ENCODE results near the gene CELF3.
A peak's percentile ranks its signal among the peaks of the same experiment; 100 is the strongest.
"Not testable (repeated sequence)": the region's sequence is repeated elsewhere in the genome, so short reads cannot be mapped to it uniquely, and the experiment has no call there.

Gene CELF3

GRCh38 chr1:151716771-151717631 lies at the start of gene CELF3:
CELF3 (minus strand) TSS chr1:151716803; CDS start chr1:151716020, 783 bp downstream.
- DNase-seq (ENCODE audit: low spot score): peak; percentile 24

DNA sequence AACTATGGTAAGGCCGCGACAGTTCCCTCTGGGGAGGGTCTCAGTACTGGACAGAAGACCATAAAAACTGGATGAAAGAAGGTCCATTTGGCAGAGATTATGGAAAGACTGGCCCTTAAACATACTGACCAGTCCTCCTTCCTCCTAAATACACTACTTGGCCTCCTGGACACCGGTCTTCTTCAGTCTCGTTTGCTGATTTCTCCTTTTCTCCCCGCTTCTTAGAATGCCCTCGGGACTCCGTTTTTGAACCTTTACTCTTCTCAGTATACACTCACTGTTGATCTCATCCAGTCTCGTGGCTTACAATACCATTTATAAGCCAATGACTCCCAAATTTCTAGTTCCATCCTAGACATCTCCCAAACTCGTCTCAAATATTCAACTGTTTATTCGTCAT lies 47.4 kb upstream of the CELF3 start:
- no peak for DNase-seq (ENCODE audit: low spot score)

DNA sequence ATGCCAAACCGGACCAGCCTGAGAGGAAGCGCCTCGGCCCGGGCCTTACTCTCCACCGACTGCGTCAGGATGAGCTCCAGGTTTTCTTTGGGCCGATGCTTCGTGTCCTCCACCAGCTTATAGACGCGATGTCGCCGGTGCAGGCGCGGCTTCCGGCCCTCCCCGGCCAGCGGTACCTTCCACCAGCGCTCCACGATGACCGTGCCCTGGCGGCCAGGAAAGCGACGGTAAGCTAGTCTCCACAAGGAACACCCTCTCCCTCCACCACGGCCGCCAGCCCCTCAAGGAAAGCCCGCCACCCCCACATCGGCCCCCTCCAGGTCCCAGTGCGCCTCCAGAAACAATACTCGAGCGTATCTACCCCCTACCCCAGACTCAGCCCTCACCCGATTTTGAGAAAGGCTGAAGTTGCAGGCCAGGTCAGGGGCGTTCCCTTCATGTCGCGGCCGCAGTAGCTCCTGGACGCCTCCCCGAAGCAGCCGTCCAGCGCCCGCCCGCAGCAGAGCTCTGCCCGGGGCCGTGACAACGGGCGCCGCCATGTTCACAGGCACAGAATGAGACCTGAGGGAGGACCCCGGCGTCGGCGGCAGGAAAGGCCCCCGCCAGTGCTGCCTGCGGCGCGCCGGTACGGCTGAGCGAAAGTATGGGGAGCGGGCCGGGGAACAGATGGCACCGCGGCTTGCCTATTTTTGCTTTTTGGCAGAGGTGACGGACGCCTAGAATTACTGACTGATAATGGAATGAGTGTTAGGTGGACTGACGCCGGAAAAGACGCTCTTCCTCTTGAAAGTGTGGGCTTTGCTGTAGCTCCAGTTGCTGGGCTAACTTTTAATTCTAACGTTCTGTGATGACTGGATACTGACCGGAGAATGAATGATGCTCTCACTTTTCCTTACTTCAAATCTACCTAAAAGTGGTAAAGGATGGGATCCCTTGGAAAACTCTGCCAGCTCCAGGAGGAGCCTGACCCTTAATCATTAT lies 46.6 kb upstream of the CELF3 start, which contains the start of gene MRPL9:
Gene MRPL9, minus strand, starts transcription at position 556 of the 981 bp plus-strand sequence. Its CDS starts 17 bp downstream, at position 539.
- peak; percentile 85 for DNase-seq (ENCODE audit: low spot score)

DNA sequence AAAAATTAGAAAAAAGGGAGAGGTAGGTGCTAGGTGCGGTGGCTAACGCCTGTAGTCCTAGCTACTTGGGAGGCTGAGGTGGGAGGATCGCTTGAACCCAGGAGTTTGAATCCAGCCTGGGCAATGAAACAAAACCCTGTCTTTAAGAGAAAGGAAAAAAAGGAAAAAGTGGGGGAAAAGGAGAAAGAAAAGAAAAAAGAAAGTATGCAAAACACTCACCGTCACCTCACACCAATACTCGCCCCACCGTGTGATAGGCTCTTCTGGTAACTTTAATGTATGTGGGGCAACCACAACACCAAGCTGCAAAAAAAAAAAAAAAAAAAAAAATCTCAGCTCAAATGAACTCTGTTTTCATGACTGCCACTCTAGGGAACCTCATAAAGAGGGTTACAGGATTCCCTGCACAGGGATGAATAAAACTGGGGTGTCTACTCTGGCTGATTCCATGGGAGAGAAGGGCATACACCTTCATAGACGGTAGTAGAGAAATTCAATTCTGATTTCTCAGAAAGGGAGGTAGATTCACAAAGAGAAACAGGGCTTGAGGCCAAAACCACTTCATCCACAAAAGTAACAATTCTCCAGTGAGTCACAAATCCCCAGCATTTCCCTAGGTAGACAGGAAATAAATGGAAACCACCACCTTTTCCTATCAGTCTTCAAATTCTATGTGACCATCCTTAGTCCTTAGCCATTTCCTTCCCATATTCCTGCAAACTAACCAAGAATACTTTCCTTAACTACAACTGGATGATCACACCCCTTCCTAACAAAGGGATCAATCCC lies 44.2 kb upstream of the CELF3 start:
- DNase-seq (ENCODE audit: low spot score): no peak

GRCh38 chr1:151759241-151759640 lies 42.6 kb upstream of the CELF3 start:
- DNase-seq (ENCODE audit: low spot score): no peak

DNA sequence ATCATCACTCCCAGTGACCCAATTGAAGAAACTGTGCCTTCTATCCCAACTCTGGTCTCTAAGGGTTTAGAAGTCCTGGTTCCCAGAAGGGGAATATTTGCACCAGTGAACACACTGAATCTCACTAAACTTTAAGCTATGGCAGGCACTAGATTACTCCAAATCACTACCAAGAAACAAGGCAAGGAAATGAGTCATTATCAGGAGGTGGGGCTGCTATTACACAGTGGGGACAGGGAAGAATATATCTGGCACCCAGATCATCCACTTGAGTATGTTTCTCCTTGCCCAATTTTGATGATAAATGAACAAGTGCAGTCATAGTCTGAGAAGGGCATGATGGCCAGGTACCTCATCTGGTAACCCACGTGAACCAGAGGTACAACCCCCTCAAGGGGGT lies 39.7 kb upstream of the CELF3 start:
- no peak for DNase-seq (ENCODE audit: low spot score)

- no peak for DNase-seq (ENCODE audit: low spot score)
Measured at GRCh38 chr1:151741516-151741915, 24.9 kb upstream of the CELF3 start.

GRCh38 chr1:151739590-151740355 lies 23.2 kb upstream of the CELF3 start:
- DNase-seq (ENCODE audit: low spot score): no peak

GRCh38 chr1:151737479-151737878 lies 20.9 kb upstream of the CELF3 start:
- DNase-seq (ENCODE audit: low spot score): no peak

DNA sequence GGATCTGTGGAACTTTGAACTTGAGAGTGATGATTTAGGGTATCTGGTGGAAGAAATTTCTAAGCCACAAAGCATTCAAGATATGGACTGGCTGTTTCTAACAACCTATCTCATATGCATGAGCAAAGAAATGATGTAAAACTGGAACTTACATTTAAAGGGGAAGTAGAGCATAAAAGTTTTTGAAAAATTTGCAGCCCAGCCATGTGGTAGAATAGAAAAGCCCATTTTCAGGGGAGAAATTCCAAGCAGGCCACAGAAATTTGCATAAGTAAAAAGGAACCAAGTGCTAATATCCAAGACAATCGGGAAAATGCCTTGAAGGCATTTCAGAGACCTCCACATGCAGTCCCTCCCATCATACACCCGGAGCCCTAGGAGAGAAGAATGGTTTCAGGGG lies 20.4 kb upstream of the CELF3 start:
- no peak for DNase-seq (ENCODE audit: low spot score)

DNA sequence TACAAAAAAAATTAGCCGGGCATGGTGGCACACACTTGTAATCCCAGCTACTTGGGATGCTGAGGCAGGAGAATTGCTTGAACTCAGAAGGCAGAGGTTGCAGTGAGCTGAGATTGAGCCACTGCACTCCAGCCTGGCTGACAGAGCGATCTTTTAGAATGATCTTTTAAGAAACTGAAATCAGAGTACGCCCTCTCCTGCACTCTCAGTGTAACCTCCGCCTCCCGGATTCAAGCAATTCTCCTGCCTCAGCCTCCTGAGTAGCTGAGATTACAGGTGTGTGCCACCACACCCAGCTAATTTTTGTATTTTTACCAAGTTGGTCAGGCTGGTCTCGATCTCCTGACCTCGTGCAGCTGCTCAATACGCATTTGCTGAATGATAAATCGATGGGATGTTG lies 17.4 kb upstream of the CELF3 start:
- DNase-seq (ENCODE audit: low spot score): not testable (repeated sequence)

GRCh38 chr1:151733126-151733525 lies 16.5 kb upstream of the CELF3 start:
- no peak for DNase-seq (ENCODE audit: low spot score)

DNA sequence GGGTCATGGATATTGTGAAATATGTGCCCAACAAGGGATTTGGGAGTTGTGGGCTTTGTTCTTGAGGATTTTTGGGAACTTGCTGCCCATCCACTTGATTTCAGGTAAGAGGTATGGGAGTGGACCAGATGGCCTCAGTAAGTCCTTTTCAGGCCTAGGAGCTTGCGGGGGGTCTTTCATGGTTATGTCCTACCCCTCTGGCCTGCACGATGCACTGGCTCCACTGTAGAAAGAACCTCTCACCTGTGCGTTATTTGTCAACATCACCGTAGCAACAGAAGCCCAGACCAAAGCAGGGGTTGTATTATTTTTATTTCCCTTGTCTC lies 13.3 kb upstream of the CELF3 start:
- DNase-seq (ENCODE audit: low spot score): no peak

GRCh38 chr1:151729157-151729965 lies 12.8 kb upstream of the CELF3 start:
- no peak for DNase-seq (ENCODE audit: low spot score)

DNA sequence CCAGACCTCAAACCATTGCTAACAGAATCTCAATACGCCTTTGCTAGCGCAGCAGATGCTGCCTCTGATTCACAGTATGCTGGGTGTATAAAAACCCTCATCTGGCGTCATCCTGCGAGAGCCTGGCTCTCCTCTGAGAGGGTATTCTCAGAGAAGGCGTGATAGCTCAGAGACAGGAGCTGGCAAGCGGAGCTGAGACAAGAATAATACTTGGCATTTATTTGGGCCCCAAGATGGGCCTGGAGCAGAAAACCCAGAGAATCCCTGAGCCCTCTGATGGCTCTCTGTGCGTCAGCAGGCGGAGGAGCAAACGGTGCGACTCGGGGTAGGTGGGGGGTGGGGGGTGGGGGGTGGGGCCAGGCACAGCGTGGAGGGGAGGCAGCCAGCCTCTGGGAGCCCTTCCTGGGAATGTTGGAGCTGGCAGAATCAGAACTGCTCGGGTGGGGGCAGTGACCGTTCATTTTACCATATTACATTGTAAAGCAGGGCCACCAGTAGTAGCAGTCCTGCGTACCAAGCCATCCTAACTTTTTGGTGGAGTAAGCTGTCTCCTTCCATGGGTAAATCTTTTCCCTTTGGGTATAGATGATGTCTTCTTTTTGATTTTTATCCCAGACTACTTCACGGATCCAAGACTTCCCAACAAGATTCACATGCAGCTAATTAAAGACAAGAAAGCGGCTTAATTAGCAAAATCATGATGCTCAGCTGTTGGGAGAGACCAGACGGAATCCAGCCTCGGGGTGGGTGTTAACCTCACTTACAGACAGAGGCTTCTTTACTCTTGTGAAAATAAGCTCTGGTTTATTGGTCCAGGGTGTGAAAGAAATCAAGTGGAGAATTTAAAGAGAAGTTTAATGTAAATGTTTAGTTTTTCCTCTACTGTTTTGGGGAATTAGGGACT lies 11.8 kb upstream of the CELF3 start:
- no peak for DNase-seq (ENCODE audit: low spot score)

DNA sequence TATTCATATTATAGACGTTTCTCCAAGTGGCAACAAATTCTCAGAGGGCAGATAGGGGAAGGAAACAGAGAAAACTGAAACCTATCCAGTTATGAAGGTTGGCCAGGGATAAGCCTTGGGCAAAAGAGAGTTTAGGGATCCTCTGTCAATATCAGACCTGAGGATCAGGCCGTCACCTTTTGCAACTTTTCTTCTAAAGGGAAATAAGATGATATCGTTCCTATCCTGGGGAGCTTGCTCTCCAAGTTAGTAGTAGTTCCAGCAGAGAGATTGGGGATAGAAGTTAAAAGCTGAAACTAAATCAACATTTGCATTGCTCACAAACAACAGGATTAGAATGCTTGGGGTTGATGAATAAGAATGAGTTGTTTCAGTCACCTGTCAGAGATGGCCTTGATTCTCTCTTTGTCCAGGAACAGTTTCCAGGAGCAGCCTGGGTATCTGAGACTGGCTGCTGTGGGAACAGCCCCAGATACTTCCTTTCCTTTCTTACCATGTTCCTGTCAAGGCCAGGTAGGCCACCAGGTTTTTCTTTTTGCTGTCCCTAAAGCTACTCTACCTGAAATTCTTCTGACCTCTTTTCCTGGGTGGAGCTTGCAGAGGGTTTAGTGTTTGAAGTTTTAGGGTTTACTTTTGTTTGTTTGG lies 7.2 kb upstream of the CELF3 start:
- no peak for DNase-seq (ENCODE audit: low spot score)

GRCh38 chr1:151721788-151722510 lies 5.3 kb upstream of the CELF3 start:
- DNase-seq (ENCODE audit: low spot score): no peak

All from SW480 (cell line).